K562 (cell line): ENCODE results near the gene LSM4. TPM values are rescaled to one million over a fixed set of nuclear protein-coding genes. Genes with fewer than 3 reads are reported as not detected.
A peak's percentile ranks its signal among the peaks of the same experiment; 100 is the strongest.

Source experiments
- CREB1 ChIP-seq, 2 experiments: sonication (generic) in 1 of 2; formaldehyde crosslinking in 1 of 2; IDR thresholded peaks; 2 replicates each; pipeline versions ENCODE4 v1.6.1 to v1.8.0; 2012 to 2022; ENCODE audit warnings: inconsistent platforms in 1 of 2, mild to moderate bottlenecking in 1 of 2, missing genetic modification reagents in 1 of 2, moderate library complexity in 1 of 2
- DDX20 ChIP-seq: fragments of 450-650 bp; IDR thresholded peaks from 2 replicates; pipeline ENCODE4 v1.6.1; 2016; ENCODE audit warnings: missing genetic modification characterization, low read depth, mild to moderate bottlenecking, missing compliant biosample characterization, moderate library complexity
- FIP1L1 ChIP-seq: fragments of 200-400 bp; formaldehyde crosslinking; IDR thresholded peaks from 2 replicates; pipeline ENCODE4 v1.6.1; 2018; ENCODE audit warnings: mild to moderate bottlenecking, low read depth, low read length; ENCODE audit not compliant: poor library complexity, severe bottlenecking
- FOXA1 ChIP-seq: fragments of 450-650 bp; IDR thresholded peaks from 2 replicates; pipeline ENCODE4 v1.6.1; 2016; ENCODE audit warnings: mild to moderate bottlenecking, borderline replicate concordance
- KDM4B ChIP-seq, 2 experiments: fragments of 450-650 bp in 1 of 2; sonication (generic) in 1 of 2; IDR thresholded peaks; 2 replicates each; pipeline ENCODE4 v1.6.1; 2016 to 2017; ENCODE audit warnings: borderline replicate concordance in 2 of 2, antibody characterized with exemption in 1 of 2, low read depth in 1 of 2, mild to moderate bottlenecking in 1 of 2
- PRPF4 ChIP-seq: fragments of 200-400 bp; formaldehyde crosslinking; IDR thresholded peaks from one replicate; pipeline ENCODE4 v1.6.1; 2017; ENCODE audit warnings: low read length, low read depth, mild to moderate bottlenecking; ENCODE audit not compliant: insufficient read depth, poor library complexity, severe bottlenecking
- RBM15 ChIP-seq: fragments of 200-400 bp; formaldehyde crosslinking; IDR thresholded peaks from 2 replicates; pipeline ENCODE4 v1.6.1; 2018; ENCODE audit warnings: mild to moderate bottlenecking, low read length, moderate library complexity; ENCODE audit not compliant: insufficient read depth
- U2AF1 ChIP-seq: fragments of 200-400 bp; formaldehyde crosslinking; optimal IDR thresholded peaks from 2 replicates; pipeline ENCODE3; 2017; ENCODE audit warnings: mild to moderate bottlenecking, low read depth, low read length, moderate library complexity
- ZBTB7A ChIP-seq: IDR thresholded peaks from 2 replicates; pipeline ENCODE4 v1.6.1; 2011; ENCODE audit warnings: low read depth, mild to moderate bottlenecking, low read length, moderate library complexity, borderline replicate concordance; ENCODE audit not compliant: control insufficient read depth
- ZEB2 ChIP-seq: fragments of 450-650 bp; IDR thresholded peaks from 2 replicates; pipeline ENCODE4 v1.6.1; 2016
- ZFPM2 ChIP-seq: fragments of 250-450 bp; sonication (Bioruptor Pico); IDR thresholded peaks from 2 replicates; pipeline ENCODE4 v1.5.1; 2022; ENCODE audit warnings: mild to moderate bottlenecking
- ZNF644 ChIP-seq: fragments of 200-800 bp; sonication (Bioruptor generic); IDR thresholded peaks from 2 replicates; pipeline ENCODE4 v1.6.1; 2016; ENCODE audit warnings: low read depth, missing genetic modification characterization, missing compliant biosample characterization
- ZNF717 ChIP-seq: fragments of 250-450 bp; sonication (Bioruptor Pico); IDR thresholded peaks from 2 replicates; pipeline ENCODE4 v1.5.0; 2021
- ZZZ3 ChIP-seq: fragments of 450-650 bp; IDR thresholded peaks from 2 replicates; pipeline ENCODE4 v1.6.1; 2016; ENCODE audit warnings: antibody characterized with exemption, mild to moderate bottlenecking, moderate library complexity
- polyA plus RNA-seq, 8 experiments: library from polyadenylated mRNA; depleted of rRNA in 4 of 8; stranded (reverse) in 5 of 8; unstranded in 3 of 8; fragments of >200 nt; fragmentation: Nextera tagmentation in 2 of 8; fragmentation: Illumina TruSeq in 1 of 8; extraction: Ambion mirVana in 2 of 8; extraction: Trizol in 1 of 8; gene quantifications; 2 replicates each; pipeline versions ENCODE4 v1.2.1 to v1.2.3, GENCODE V29; 2011 to 2014; ENCODE audit warnings: inconsistent platforms in 1 of 8, missing spikeins in 1 of 8
- total RNA-seq, 7 experiments: library from RNA; depleted of rRNA in 6 of 7; stranded (reverse); fragments of >200 nt in 6 of 7; fragmentation: Illumina TruSeq in 2 of 7; extraction: Trizol in 2 of 7; gene quantifications; 2 replicates each; pipeline versions ENCODE4 v1.2.1 to v1.2.3, GENCODE V29; 2011 to 2021; ENCODE audit warnings: low replicate concordance in 1 of 7
- TF ChIP-seq, protein P1 (sequence below): IDR thresholded peaks from 2 replicates; pipeline ENCODE4 v1.6.1; 2011; ENCODE audit warnings: borderline replicate concordance, low read depth, mild to moderate bottlenecking, moderate library complexity, low read length; ENCODE audit not compliant: insufficient read depth, poor library complexity, severe bottlenecking
- TF ChIP-seq, protein P2 (sequence below): fragments of 250-450 bp; sonication (Bioruptor Pico); IDR thresholded peaks from 2 replicates; pipeline ENCODE4 v1.4.0; 2020; ENCODE audit warnings: mild to moderate bottlenecking, moderate library complexity, borderline replicate concordance
- TF ChIP-seq, protein P3 (sequence below), 2 experiments: fragments of 450-650 bp in 1 of 2; sonication (generic) in 1 of 2; formaldehyde crosslinking in 1 of 2; IDR thresholded peaks in 1 of 2; conservative IDR thresholded peaks in 1 of 2; 2 replicates each; pipeline versions ENCODE4 v1.6.1 to v1.8.1; 2016 to 2023; ENCODE audit warnings: mild to moderate bottlenecking in 2 of 2, moderate library complexity in 2 of 2, inconsistent platforms in 1 of 2, missing genetic modification reagents in 1 of 2
- TF ChIP-seq, protein P4 (sequence below): fragments of 250-450 bp; sonication (Bioruptor Pico); IDR thresholded peaks from 2 replicates; pipeline ENCODE4 v1.9.0; 2021; ENCODE audit warnings: mild to moderate bottlenecking
- TF ChIP-seq, protein P5 (sequence below): fragments of 450-650 bp; IDR thresholded peaks from 2 replicates; pipeline ENCODE4 v1.6.1; 2017; ENCODE audit warnings: mild to moderate bottlenecking, moderate library complexity

The LSM4 gene
- total and polyA plus RNA-seq, 9 of the 15 experiments (the other 6 are each of a cell fraction or from before 2014, with no cell fraction given): 11.9 to 763 (median 202) TPM

DNA sequence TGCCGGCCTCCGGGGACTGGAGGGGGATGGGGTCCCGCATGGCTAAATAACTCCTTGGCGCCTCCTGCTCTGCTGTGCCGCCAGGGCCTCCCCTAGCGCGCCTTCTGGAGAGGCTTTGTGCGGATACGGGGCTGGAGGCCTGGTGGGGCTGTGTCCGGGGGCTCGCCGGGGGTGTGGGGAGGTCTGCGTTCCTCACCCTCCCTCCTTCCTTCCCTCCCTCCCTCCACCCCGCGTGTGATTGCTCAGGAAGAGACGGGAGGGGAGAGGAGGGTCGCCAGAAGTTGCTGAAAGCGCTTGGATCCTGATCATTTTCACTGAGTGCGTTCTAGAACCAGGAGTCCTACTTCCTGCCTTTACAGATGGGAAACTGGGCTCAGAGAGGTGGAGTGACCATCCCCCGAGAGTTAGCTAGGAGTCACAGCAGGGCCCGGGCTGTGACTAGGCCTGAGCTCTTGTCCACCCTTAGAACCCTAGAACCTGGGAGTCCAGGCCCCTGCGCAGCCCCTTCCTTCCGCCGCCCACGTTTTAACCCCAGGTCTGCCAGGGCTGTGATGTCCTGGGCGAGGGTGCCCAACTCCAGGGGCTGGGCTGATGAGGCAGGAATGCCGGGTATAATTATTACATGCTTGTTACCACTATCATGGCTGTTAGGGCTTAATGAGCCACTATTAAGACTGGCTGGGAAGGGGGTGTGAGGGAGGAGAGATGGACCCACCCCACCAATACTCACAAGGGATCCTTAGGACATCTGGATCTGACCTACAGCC lies 40.7 kb downstream of the LSM4 start (continued):
- TF ChIP-seq, protein P1, sequence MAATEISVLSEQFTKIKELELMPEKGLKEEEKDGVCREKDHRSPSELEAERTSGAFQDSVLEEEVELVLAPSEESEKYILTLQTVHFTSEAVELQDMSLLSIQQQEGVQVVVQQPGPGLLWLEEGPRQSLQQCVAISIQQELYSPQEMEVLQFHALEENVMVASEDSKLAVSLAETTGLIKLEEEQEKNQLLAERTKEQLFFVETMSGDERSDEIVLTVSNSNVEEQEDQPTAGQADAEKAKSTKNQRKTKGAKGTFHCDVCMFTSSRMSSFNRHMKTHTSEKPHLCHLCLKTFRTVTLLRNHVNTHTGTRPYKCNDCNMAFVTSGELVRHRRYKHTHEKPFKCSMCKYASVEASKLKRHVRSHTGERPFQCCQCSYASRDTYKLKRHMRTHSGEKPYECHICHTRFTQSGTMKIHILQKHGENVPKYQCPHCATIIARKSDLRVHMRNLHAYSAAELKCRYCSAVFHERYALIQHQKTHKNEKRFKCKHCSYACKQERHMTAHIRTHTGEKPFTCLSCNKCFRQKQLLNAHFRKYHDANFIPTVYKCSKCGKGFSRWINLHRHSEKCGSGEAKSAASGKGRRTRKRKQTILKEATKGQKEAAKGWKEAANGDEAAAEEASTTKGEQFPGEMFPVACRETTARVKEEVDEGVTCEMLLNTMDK: peak; percentile 24
- no peak for TF ChIP-seq ZFPM2 (CRISPR knock-in tag)
- TF ChIP-seq FOXA1: no peak
- TF ChIP-seq, protein P2, sequence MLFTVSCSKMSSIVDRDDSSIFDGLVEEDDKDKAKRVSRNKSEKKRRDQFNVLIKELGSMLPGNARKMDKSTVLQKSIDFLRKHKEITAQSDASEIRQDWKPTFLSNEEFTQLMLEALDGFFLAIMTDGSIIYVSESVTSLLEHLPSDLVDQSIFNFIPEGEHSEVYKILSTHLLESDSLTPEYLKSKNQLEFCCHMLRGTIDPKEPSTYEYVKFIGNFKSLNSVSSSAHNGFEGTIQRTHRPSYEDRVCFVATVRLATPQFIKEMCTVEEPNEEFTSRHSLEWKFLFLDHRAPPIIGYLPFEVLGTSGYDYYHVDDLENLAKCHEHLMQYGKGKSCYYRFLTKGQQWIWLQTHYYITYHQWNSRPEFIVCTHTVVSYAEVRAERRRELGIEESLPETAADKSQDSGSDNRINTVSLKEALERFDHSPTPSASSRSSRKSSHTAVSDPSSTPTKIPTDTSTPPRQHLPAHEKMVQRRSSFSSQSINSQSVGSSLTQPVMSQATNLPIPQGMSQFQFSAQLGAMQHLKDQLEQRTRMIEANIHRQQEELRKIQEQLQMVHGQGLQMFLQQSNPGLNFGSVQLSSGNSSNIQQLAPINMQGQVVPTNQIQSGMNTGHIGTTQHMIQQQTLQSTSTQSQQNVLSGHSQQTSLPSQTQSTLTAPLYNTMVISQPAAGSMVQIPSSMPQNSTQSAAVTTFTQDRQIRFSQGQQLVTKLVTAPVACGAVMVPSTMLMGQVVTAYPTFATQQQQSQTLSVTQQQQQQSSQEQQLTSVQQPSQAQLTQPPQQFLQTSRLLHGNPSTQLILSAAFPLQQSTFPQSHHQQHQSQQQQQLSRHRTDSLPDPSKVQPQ (CRISPR knock-in tag): no peak
- no peak for TF ChIP-seq ZZZ3
- TF ChIP-seq KDM4B (IDR thresholded peaks at IDR 0.05; ENCODE audit: borderline replicate concordance in 2 of 2, low read depth in 1 of 2): no peak
- no peak for TF ChIP-seq U2AF1
- no peak for TF ChIP-seq CREB1 (IDR thresholded peaks at IDR 0.05)
- TF ChIP-seq CREB1 (CRISPR knock-in tag; IDR thresholded peaks at IDR 0.05): no peak
- TF ChIP-seq RBM15: no peak
- no peak for TF ChIP-seq PRPF4
- no peak for TF ChIP-seq ZNF717 (CRISPR knock-in tag)
- TF ChIP-seq ZNF644 (tag): no peak
- no peak for TF ChIP-seq ZEB2
- no peak for TF ChIP-seq FIP1L1
- TF ChIP-seq, protein P3, sequence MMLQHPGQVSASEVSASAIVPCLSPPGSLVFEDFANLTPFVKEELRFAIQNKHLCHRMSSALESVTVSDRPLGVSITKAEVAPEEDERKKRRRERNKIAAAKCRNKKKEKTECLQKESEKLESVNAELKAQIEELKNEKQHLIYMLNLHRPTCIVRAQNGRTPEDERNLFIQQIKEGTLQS (IDR thresholded peaks at IDR 0.05): no peak
- TF ChIP-seq, protein P3 (CRISPR knock-in tag; conservative IDR thresholded peaks at IDR 0.05): no peak
- TF ChIP-seq, protein P4, sequence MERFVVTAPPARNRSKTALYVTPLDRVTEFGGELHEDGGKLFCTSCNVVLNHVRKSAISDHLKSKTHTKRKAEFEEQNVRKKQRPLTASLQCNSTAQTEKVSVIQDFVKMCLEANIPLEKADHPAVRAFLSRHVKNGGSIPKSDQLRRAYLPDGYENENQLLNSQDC: no peak
- peak; percentile 95 for TF ChIP-seq ZBTB7A
- TF ChIP-seq, protein P5, sequence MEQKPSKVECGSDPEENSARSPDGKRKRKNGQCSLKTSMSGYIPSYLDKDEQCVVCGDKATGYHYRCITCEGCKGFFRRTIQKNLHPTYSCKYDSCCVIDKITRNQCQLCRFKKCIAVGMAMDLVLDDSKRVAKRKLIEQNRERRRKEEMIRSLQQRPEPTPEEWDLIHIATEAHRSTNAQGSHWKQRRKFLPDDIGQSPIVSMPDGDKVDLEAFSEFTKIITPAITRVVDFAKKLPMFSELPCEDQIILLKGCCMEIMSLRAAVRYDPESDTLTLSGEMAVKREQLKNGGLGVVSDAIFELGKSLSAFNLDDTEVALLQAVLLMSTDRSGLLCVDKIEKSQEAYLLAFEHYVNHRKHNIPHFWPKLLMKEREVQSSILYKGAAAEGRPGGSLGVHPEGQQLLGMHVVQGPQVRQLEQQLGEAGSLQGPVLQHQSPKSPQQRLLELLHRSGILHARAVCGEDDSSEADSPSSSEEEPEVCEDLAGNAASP: no peak
- no peak for TF ChIP-seq DDX20 (tag)
